GM18519 (cell line): ENCODE measurements around the gene ZNF519.

Experiments used
- ATAC-seq: cut with Tn5 transposase; IDR thresholded peaks from one replicate; pipeline ENCODE4 v1.9.1; 2021; ENCODE audit warnings: mild to moderate bottlenecking, moderate library complexity; ENCODE audit not compliant: unreplicated experiment, low FRiP score

The ZNF519 gene

GRCh38 chr18:14100503-14101286 lies 31.5 kb downstream of the ZNF519 start:
- ATAC-seq, result no peak

GRCh38 chr18:14098428-14098827 lies 33.8 kb downstream of the ZNF519 start:
- no peak for ATAC-seq

GRCh38 chr18:14097761-14098160 lies 34.5 kb downstream of the ZNF519 start:
- ATAC-seq, result no peak

- ATAC-seq, result no peak
These were observed 38.8 kb downstream of the ZNF519 start for GRCh38 chr18:14093307-14093915.

GRCh38 chr18:14092625-14093306 lies 39.5 kb downstream of the ZNF519 start:
- no peak for ATAC-seq

GRCh38 chr18:14089781-14090180 lies 42.5 kb downstream of the ZNF519 start:
- no peak for ATAC-seq

- ATAC-seq, result no peak
These were observed 43.0 kb downstream of the ZNF519 start for GRCh38 chr18:14089191-14089590.

GRCh38 chr18:14086458-14087231 lies 45.6 kb downstream of the ZNF519 start:
- ATAC-seq, result no peak

GRCh38 chr18:14085770-14086457 lies 46.3 kb downstream of the ZNF519 start:
- no peak for ATAC-seq

- ATAC-seq, result no peak
These were observed 57.0 kb downstream of the ZNF519 start for GRCh38 chr18:14075196-14075595.

- ATAC-seq, result peak; percentile 49
These were observed 58.0 kb downstream of the ZNF519 start for GRCh38 chr18:14074187-14074586.

- no peak for ATAC-seq
These were observed 78.6 kb downstream of the ZNF519 start for GRCh38 chr18:14053661-14054060.
